Stimulated activated CD8-positive, alpha-beta memory T cell treated with anti-CD3 and anti-CD28 coated beads, Interleukin-12 subunit alpha, Interleukin-12 subunit beta, amount 100 ng/mL, for 1 hour (primary cell): ENCODE data around the gene ABCB8.
A peak's percentile ranks its signal among the peaks of the same experiment; 100 is the strongest.

Source experiments
- DNase-seq: peaks from one replicate; pipeline ENCODE4 v3.0.0-alpha.2; 2020; ENCODE audit warnings: low read depth

ABCB8 gene

DNA sequence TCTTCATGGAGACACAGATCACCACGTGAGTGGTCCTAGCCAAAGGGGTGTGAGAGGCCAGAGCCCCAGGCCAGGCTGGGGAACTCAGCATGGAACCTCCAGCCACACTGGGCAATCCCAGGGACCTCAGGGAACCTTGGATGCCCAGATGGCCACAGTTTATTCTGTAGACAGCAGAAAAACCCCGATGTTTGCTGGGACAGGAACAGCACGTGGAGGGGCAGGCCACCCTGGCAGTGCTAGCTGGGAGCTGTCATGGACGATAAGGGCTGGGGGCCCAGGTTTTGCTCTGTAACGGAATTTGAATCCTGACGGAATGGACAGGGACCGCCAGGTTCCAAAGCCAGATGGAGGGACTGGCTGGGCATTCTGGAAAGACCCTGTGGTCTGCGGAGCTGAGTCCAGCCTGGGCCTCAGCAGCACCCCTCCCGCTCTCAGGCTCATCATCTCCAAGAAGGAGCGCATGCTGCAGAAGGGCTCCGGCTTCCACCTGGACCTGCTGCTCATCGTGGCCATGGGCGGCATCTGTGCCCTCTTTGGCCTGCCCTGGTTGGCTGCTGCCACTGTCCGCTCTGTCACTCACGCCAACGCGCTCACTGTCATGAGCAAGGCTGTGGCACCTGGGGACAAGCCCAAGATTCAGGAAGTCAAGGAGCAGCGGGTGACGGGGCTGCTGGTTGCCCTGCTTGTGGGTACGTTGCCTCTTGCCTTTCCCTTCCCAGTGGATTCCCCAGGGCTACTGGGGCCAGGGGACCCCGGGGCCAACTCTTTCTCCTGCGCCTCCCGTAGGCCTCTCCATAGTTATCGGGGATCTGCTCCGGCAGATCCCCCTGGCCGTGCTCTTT, 46.8 kb downstream of the ABCB8 start:
- DNase-seq = no peak

DNA sequence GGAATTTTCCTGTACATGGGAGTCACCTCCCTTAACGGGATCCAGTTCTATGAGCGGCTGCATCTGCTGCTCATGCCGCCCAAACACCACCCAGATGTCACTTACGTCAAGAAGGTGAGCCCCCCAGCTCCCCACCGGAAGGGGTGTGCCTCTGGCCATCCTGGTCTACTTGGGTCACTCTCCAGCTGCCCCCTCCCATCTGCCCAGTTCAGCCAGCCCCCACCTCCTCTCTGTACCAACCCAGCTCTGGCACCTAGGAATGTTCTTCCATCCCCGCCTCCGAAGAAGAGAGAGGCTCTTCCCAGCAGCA, 47.4 kb downstream of the ABCB8 start:
- no peak for DNase-seq

DNA sequence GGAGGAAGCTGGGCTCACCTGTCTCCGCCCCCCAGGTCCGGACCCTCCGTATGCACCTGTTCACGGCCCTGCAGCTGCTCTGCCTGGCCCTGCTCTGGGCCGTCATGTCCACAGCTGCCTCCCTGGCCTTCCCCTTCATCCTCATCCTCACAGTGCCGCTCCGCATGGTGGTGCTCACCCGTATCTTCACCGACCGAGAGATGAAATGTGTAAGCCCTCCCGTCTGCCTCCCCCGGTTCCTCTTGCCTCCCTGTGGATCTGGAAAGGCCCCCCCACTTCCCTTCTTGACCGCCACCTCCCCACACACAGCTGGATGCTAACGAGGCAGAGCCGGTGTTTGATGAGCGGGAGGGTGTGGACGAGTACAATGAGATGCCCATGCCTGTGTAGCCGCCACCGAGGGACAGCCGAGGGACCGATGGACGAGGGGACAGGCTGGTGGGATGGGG, 47.8 kb downstream of the ABCB8 start:
- DNase-seq = no peak

DNA sequence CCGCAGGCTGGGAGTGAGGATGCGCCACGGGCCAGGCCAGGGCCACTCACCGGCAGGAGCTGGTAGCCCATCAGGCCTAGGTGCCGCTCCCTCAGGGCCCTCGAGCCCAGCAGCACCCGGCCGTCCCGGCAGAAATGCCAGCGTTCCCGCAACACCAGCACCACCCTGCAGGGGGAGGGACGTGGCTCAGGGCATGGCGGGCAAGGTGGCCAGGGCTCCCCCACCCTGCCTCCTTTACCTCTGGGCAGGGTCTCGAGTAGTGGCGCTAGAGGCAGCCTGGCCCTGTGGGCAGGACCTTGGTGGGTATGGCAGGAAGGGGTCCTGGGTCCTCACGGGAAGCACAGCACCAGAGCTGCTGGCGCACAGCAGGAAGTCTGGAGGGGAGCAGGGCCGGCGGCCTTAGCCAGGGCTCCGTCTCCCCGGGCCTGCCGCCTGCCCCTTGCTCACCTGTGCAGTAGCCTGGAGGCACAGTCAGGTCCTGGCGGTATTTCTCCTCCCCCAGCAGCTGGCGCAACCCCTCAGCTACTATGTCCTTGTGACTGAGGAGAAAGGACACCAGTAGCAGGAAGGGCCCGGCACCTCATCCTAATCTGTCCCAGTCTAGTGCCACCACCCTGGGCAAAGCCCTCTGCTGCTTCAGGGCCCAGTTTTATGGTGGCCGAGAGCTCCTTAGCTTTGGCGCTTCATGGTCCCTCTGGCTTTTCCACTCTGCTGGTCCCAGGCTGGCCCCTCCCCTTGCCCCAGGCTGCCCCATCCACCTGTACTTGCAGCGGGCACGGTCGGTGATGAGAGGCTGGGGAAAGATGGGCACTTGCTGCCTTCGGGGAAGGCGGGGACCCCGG, 48.8 kb downstream of the ABCB8 start:
- DNase-seq = no peak

DNA sequence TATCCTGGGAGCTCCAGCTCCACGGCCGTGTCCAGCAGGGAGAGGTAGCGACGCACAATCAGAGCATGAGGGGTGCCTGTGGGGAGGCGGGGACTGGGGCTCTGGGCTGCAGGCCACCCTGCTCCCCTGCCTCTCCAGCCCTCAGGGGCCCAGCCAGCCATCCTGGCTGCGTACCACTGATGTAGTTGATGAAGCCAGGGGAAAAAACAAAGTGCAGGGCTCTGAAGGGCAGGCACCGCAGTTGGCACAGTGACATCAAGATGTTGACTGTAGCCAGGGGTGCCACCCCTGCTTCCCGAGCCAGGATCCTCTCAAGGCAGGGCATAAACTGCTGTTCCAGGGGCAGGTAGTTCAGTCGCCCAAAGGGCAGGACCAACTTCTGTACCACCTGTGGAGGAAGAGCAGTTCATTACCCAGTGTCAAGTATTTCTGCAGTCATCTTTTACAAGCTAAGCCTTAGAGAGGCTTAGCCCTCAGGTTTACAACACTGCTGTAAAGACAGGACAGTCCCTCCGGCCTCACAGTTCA, 49.5 kb downstream of the ABCB8 start:
- no peak for DNase-seq

DNA sequence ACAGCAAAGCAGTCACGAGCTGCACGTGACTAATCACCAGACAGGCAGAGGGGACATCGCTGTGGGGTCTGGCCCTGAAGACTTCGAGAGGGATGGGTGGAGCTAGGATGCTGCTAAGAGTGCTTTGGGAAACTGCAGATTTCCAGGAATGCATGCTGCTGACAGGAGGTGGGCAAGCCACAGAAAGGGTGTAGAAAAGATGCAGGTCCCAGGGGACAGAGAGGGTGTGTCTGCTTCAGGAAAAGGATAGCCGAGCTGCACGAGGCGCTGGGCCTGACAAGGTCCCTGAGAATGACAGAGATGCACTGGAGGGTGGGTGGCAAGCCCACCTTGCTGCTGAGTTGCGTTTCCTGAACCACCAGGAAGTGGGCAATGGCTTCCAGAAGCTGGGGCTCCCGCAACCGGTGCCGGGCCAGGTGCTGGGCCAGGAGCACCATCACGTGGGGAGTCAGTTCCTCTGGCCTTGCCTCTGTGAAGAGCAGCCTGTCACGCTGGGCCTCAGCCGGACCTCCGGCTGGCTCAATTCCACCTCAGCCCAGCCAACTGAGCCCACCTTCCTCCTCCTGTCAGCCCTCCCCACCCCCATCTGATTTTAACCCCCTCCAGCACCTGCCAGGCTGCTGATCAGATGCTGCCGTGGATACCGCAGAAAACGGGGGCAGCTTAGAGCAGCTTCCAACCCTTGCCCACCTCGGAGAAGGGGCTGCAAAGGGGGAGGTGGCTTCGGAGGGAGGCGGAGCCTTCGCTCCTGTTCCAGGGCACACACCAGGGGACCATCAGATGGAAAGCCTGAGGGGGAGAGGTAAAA, 50.2 kb downstream of the ABCB8 start:
- DNase-seq = no peak

DNA sequence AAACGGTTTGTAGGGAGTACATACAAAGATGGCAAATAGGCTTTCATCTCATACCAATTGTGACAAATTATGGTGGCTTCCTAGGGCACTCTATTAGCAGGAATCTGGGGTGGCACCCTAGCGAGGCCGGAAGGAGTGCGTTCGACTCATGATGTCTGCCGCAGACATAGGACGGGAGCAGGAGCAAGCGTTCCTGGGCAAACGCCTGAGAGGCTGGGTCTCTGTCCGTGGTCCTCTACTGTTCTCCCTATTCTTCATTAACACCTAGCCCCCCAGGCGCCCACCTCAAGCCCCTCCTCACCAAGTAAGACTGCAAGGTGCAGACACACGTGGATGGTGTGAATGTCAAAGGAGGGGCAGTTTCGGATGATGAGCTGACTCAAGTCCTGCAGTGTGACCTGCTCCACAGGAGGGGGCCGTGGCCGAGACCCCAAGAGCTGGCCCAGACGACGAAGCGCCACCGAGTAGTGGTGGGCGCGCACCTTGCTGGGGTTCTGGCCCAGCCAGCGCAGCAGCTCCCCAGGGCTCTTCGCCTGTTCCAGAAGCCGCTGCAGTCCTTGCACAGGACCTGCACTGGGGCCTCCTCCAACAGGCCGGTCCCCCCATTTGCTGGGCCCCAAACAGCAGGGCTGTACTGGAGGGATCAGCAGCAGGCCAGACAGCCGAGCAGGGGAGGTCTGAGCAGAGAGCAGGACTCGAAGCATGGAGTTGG, 51.1 kb downstream of the ABCB8 start:
- DNase-seq = no peak

DNA sequence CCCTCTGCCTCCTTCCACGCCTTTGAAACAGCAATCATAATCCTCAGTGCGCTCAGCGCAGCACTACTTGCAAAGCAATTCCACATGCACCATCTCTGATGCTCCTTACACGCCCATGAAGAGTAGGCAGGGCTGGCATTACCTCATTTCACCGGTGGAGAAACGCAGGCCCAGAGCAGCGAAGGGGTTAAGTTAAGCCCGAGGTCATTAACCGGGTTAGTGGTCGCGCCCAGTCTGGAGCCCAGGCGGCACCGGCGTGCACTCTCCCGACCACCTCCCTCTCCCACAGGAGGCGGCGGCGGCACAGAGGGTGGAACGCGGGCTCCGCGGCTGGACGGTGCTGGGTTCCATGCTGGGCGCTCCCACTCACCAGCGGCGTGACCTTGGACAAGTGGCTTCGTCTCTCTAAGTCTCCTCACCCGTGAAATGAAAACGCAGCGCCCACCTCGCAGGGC, 51.8 kb downstream of the ABCB8 start:
- DNase-seq = no peak

DNA sequence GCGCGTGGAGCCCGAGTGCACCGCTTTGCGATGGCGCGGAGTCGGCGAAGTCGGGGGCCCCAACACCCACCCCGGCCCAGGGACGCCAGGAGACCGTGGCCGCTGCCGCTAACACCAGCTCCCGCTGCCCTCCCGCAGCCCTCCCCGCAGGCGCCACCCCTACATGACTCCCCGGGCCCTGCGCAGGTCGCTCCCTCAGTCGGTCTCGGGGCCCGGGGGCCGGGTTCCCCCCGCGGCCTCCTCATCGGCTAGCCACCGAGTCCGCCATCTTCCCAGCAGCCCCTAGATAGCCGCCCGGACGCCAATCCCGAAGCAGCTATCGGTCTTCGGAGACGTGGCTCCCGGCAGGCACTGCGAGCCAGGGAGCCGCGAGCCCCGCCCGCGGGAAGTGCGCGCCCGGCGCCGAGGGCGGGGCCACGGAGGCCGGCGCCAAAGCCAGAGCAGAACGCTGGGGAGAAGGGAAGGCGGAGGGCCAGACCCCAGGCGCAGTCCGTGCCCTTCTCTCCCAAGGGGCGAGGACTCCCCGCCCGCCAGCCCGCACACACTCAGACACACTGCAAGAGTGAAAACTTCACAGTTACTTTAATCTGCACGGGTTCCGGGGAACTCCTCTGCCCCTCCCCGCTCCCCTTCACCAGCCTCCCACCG, 52.4 kb downstream of the ABCB8 start, which contains the start of gene FASTK:
Gene FASTK, minus strand, starts transcription at position 288 of the 648 bp plus-strand sequence. Its CDS starts 43 bp downstream, at position 245.
- DNase-seq = peak; percentile 76

DNA sequence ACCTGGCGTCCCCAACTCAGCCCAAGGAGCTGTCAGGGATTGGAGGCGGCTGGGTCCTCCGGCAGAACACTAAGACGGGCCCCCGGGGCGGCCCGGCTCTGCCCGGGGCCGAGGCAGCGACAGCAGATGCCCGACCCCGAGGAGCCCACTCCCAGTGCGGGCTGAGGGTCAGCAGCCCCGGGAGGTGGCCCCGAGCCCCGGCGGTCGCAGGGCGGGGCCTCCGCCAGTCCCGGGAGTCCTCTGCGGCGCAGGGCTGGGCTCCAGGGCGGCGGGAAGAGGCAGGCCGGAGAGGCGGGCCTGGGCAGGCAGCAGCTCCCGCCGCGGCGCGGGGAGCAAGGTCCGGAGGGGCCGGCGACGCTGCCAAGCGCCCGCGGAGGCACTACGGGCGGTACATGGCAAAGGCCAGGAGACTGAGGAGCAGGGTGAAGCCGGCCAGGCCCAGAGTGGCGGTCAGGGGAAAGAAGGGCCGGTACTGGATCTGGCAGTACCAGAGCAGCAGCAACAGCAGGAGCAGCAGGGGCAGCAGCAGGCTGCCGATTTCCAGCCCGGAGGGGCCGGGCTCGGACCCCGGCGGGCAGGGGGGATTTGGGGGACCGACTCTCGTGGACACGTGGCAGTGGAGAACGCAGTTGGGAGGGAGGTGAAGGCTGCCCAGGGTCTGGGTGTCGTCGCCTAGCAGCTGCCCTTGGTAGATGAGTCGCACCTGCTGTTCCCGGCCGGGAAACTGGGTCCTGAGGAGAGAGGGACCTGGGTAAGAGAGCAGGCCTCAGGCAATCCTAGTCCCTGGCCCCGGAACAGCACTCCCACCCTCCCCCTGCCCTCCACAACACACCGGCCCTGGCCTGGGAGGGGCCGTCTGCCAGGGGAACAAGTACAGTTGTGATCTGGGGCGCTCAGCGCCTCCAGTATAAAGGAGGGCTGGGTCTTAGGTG, 53.2 kb downstream of the ABCB8 start:
- no peak for DNase-seq

DNA sequence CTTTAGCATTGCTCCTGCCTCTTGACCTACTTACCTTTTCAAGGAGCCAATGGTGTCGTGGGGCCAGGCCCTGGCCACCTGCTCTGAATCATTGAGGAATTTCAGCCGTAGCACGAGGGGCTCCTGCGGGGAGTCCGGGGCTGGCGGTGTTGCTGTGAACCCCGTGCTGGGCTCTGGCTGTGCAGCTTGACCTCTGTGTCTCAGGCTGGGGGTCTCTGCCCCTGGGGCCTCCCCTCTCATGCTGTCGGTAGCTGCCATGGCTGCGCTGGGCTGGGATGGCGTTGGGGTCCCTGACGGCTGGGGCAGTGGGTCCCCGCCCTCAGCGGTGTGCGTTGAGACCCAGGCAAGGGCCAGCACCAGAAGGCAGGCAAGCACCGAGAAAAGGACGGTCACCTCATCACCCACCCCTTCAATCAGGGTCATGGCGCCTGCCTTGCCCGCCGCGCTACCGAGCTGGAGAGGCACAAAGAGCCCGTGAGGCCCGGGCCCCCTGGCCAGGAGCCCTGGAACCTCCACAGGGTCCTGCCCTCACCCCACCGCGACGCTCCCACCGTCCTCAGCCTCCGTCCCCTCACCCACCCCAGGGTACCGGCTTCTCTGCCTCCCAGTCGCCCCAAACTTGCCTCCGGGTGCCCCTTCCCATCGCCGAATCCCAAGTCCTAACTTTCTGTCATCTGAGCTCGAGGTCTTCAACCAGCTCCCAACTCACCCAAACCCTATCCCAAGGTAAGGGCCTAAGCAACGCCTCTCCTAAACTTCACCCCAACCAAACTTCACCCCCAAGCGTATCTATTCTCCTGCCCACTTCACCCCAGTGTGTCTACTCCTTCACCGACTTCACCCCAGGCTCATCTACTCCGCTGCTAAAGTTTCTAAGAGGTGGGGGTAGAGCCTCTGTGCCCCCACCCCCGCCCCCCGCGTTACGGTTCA, 54.2 kb downstream of the ABCB8 start:
- no peak for DNase-seq

DNA sequence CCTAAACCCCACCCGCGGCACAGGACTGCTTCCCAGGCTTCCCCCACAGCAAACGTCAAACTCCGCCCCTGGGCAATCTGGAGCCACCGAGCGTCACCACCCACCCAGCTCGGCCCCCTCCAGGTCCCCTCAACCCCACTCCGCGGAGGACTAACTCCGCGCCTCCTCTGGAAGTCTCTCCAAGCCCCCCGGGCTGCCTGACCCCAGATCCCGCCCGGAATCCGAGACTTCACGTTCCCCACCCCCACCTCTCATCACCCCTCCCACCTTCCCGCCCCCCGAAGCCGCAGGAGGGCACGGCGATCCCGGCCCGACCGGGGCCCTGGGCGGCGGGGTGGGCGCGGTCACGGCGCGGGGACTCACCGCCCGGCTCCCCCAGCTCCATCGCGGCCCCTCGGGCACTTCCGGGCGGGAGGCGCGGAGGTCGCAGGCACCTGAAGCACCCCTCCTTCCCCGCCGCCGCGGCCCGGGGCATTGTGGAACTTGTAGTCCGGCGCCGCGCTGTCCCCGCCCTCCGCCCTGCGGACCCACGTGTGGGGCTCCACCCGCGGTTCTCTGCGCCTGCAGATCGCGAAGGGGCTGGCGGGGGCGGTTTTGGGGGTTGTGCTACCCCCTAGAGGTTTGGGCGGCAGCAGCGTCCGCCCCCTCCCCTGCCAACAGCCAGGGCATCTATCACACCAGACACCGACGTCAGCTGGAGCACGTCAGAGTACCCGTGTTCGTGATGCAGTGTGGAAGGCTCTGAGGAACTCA, 55.0 kb downstream of the ABCB8 start, which contains the start of gene TMUB1:
Gene TMUB1, minus strand, starts transcription at position 423 of the 753 bp plus-strand sequence. CDS start 930 bp downstream, outside the sequence.
- DNase-seq = peak; percentile 71

DNA sequence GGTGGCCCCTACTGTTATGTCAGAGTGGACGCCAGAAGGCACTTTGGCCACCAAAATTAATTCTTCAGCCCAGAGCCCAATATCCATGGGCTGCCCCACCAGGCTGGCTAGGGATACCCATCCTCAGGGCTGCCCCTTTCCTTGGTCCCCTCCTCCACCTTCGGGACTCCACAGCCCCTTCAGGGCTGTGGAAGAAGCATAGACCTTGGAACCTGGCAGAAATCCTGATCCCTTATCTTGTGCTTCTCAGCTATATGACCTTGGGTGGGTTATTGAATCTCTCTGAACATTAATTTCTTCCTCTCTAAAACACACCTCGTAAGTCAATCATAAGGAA, 55.5 kb downstream of the ABCB8 start:
- no peak for DNase-seq

DNA sequence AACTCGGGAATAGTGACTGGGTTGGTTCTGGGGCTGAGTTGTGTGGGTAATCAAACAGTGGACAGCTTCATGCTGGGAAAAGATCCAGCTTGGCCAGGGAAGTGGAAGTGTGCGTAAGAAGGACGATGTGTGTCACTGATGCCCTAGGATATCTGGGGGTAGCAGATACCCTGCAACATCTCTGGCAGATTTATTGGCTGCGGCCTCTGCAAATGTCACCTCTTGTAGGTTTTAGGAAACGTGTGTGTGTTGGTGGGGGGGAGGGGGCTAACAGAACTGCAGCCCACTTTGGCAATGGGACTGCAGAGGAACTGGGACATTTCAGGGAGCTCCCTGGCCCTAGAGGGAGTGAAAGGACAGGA, 57.1 kb downstream of the ABCB8 start:
- DNase-seq = no peak

DNA sequence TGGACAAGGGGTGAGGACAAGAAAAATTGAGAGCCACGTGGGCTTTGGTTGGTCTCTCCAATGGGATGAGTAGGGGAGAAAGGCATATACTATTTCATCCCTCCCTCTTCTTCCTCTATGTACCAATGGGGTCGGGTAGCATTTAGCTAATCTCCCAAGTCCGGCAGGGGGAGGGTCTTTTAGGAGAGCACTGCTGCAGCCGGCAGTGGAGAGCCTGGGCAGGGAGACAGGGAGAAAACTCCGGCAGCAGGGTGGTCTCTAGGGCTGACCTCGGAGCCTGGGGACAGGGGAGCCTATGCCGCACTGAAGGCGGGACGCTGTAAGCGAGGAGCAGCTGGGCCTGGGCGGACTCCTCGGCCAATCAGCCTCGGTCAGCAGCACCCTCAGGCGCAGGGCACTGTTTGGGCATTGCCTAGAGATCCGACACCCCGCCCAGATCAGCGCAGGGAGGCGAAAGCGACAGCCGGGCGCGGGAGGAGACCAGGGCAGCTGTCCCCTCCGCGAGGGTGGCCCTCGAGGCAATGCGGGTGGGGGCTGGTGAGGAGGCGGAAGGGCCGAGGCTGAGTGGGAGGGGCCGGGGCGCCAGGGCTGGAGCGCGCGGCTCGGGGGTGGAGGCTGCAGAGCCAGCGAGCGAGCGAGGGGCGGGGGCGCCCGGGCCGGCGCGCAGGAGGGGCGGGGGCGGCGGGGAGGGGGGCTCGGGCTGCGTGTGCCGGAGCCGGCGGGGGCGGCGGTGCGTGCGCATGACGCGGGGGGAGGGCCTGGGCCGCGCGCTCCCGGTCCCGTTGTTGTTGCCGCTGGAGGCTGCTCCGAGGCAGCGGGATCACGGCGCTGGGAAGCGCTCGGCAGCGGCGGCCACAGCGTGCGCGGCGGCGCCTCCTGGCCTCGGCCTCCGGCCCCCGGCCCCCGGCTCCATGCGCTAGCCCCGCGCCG, 57.7 kb downstream of the ABCB8 start, which contains the start of gene AGAP3:
Gene AGAP3, plus strand, starts transcription at position 785 of the 930 bp plus-strand sequence. CDS start 267 bp downstream, outside the sequence.
- DNase-seq = peak; percentile 19

DNA sequence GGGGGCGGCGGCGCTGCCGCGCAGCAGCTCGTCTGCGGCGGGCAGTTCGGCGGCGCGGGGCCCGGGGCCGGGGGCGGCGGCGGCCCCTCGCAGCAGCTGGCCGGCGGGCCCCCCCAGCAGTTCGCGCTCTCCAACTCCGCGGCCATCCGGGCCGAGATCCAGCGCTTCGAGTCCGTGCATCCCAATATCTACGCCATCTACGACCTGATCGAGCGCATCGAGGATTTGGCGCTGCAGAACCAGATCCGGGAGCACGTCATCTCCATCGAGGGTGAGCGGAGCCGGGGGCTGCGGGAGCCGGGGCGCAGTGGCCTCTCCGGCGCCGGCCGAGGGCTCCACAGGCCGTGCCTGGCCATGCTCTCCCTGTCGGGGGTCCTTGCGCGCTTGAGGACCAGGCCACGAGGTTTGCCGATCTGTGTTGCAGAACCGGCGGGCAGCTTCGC, 58.6 kb downstream of the ABCB8 start:
- DNase-seq = no peak
